ENCODE data around the gene INPP5D. TPM values are rescaled to one million over a fixed set of nuclear protein-coding genes. Genes with fewer than 3 reads are reported as not detected.
"Not testable (repeated sequence)": the region's sequence is repeated elsewhere in the genome, so short reads cannot be mapped to it uniquely, and the experiment has no call there.

Gene INPP5D
- total RNA-seq: 4.6 TPM
- long read RNA-seq, full-length matches to known transcripts: 2 of 5 reads
- long read RNA-seq, partial matches to known transcripts: 3 of 5 reads
- long read RNA-seq, other reads (novel, unspliced or antisense): 0 of 5 reads

- ATAC-seq (ENCODE audit: poor library complexity): peak; percentile 59
- DNase-seq: peak; percentile 71
- intact Hi-C loops (cut with DNase I): no loop called here
These were observed at the start of gene INPP5D for GRCh38 chr2:233059797-233060500. INPP5D (plus strand) TSS chr2:233060342; CDS start chr2:233060479, 137 bp downstream.

DNA sequence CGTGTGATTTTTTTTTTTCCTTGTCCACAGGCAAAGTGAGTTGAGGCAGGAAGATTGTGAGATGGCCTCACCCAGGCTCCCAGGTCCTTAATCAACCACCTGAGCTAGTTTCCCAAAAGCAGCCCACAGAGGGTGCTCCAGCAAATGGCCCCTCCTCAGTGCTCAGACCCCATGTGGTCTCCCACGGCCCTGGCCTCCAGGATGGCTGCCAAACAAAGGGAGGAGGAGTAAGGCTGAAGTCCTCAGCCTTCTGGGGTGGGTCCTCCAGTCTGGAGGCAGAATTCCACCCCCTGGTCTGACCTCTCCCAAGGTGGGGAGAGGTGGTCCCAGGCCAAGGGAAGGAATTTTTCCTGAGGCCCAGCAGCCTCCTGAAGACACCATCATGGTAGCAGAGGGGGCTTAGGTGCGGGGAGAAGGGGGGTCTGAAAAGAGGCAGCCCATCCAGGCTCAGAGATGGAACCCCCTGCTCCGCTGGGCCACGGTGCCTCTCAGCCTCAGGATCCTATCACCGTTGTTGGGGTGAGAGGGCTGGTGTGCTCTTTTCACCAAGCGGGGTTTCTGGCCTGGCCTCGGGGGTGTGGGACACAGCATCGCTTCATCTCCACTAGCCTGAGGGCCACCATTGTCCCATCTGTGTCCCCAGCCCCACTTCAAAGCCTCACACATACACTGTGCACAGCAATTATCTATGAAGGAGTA, 49.4 kb upstream of the INPP5D start:
- intact Hi-C loops (cut with DNase I): no loop called here
- no peak for DNase-seq
- no peak for ATAC-seq (ENCODE audit: poor library complexity)

DNA sequence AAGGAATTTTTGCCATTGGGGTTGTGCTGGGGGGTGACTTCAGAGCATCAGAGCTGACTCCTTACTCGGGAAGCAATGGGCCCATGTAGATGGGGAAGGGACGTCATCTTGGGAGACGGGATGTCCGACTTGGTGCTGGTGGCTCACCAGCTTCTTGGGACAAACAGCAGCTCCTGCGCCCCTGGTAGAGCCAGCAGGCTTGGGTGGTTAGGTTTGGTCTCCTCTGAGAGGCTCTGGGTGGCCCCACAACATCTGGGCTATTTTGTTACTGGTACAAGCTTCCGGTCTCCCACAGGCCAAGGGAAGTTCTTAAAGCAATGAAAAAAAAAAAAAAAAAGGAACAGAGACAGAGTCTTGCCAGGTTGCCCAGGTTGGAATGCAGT, 48.9 kb upstream of the INPP5D start:
- DNase-seq (no peak), ATAC-seq (ENCODE audit: poor library complexity) (no peak)
- intact Hi-C loops (cut with DNase I): no loop called here

GRCh38 chr2:233011702-233012131, 48.4 kb upstream of the INPP5D start:
- intact Hi-C loops (cut with DNase I): no loop called here
- ATAC-seq (ENCODE audit: poor library complexity): no peak

DNA sequence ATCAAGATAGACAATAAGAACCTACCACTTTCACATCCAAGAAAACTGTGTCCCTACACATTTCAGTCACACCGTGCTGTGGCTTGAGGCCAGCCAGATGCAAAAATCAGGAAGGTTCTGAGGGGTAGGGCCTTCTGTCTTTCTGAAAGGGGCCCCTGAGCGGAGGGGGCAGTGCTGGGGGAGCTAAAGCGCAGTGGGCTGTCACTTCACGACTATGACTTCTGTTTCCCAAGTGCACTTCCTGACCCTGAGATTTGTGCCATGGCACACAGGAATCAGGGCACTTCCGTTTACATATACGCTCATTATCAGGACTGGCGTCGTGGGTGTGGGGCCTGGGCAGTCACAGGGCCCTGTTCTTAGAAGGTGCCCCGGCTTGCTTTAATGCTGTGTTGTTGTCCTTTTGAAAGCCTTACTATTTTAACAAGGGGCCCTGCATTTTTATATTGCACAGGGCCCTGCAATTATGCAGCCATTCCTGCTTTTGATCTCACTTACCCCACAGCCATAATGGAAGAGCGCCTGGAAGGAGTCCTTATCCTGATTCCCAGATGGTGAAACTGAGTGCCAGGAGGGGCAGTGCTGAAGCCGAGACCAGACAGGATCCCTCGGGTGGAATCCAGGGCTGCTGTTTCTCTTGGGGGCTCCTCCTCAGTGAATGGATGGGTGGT, 47.7 kb upstream of the INPP5D start:
- ATAC-seq (ENCODE audit: poor library complexity): no peak
- DNase-seq: no peak
- intact Hi-C loops (cut with DNase I): no loop called here

More at GRCh38 chr2:233011702-233012131, 48.4 kb upstream of the INPP5D start:
- DNase-seq: no peak

GRCh38 chr2:233013027-233013461, 47.1 kb upstream of the INPP5D start, which contains the start of gene NGEF:
NGEF (minus strand) TSS chr2:233013256; CDS start chr2:232974890, 38,366 bp downstream.
- ATAC-seq (ENCODE audit: poor library complexity): peak; percentile 25
- DNase-seq: no peak
- intact Hi-C loops (cut with DNase I): no loop called here

DNA sequence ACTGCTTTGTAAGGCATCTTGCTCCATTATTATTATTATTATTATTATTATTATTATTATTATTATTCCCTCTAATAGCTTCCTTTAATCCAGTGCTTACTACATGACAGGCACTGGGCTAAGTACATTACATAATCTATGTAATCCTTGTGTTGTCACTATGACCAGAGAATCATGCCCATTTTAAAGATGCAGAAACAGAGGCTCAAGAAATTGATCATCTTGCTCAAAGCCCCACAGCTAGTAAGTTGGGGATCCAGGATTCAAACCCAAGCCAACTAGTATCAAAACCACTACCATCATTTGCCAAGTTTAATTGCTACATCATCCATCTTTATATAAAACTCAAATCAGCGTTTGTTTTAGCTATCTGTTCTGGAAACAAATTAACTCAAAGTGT, 46.5 kb upstream of the INPP5D start:
- DNase-seq (no peak), ATAC-seq (ENCODE audit: poor library complexity) (no peak)
- intact Hi-C loops (cut with DNase I): no loop called here

DNA sequence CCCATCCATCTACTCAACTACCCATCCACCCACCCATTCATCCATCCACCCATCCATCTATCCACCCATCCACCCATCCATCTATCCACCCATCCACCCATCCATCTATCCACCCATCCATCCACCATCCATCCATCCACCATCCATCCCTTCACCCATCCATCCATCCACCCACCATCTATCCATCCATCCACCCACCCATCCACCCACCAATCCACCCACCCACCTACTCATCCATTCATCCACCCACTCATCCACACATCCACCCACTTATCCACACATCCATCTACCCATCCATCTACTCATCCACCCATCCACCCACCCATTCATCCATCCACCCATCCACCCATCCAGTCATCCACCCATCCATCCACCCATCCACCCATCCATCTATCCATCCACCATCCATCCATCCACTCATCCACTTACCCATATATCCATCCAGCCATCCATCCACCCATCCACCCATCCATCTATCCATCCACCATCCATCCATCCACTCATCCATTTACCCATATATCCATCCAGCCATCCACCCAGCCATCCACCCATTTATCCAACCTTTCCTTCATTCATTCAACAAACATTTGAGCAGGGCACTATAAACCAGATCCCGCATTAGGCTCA, 45.0 kb upstream of the INPP5D start:
- DNase-seq: no peak
- intact Hi-C loops (cut with DNase I): no loop called here
- no peak for ATAC-seq (ENCODE audit: poor library complexity)

- DNase-seq (no peak), ATAC-seq (ENCODE audit: poor library complexity) (no peak)
- intact Hi-C loops (cut with DNase I): no loop called here
These were observed 42.2 kb upstream of the INPP5D start for GRCh38 chr2:233017947-233018346.

DNA sequence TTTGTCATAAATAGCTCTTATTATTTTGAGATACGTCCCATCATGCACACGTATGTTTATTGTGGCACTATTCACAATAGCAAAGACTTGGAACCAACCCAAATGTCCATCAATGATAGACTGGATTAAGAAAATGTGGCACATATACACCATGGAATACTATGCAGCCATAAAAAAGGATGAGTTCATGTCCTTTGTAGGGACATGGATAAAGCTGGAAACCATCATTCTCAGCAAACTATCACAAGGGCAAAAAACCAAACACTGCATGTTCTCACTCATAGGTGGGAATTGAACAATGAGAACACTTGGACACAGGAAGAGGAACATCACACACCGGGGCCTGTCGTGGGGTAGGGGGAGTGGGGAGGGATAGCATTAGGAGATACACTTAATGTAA, 40.5 kb upstream of the INPP5D start:
- intact Hi-C loops (cut with DNase I); ATAC-seq (ENCODE audit: poor library complexity); DNase-seq: not testable (repeated sequence)

DNA sequence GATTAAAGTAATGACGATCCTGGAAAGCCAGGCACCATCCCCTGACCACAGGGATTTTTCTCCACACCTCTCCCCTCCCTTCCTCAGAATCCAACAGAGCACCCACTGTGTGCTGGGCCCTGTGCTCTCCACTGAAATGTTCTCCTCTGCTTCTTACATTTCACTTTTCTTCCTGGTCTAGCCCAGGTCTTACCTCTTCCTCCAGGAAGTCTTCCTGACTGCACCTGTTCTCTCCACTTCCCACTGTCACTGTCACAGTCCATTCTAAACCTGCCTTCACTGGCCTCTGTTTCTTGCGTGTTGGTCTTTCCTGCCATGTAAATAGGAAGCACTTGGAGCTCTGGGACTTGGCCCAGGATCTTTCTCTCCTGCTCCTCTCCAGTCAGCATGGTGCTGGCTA, 39.7 kb upstream of the INPP5D start:
- no peak for ATAC-seq (ENCODE audit: poor library complexity)
- intact Hi-C loops (cut with DNase I): no loop called here
- DNase-seq: no peak

- ATAC-seq (ENCODE audit: poor library complexity) (no peak), DNase-seq (no peak)
- intact Hi-C loops (cut with DNase I): no loop called here
These were observed 38.4 kb upstream of the INPP5D start for GRCh38 chr2:233021771-233022170.

GRCh38 chr2:233022561-233022960, 37.6 kb upstream of the INPP5D start:
- DNase-seq: no peak
- intact Hi-C loops (cut with DNase I): no loop called here
- ATAC-seq (ENCODE audit: poor library complexity): no peak

DNA sequence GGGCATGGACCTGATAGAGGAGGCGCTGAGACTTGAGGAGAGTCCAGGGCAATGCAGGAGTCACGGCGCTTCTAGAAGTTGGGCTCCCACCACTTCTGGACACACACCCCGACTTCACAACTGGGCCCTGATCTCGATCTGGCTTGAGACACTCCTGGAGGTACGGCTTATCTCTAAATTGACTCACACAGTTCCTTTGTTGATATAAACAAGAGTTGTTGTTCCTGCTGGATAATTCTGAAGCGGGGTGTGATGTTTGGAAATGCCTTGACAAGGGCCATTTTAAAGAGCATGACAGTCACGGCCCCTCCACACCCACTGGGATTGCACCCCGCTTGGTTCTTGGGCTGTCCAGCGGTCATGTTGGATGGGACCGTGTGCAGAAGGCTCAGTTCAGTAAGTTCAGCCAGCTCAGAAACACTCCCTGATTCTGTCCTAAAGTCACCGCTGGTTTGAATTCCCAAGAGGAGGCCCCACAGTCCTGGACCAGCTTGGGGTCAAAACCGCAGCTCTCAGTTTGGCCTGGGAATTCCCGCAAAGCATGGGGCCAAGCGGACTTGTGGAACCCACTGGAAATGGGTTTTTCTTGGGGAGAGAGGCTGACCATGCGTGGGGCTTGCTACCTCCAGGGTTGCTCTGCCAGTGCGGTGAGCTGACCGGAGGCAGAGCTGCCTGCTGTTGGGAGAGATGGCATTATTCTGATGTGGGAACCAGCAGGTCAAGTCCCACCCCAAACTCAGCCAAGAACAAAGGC, 37.0 kb upstream of the INPP5D start:
- DNase-seq (no peak), ATAC-seq (ENCODE audit: poor library complexity) (no peak)
- intact Hi-C loops (cut with DNase I): no loop called here

- no peak for ATAC-seq (ENCODE audit: poor library complexity)
- DNase-seq: no peak
- intact Hi-C loops (cut with DNase I): no loop called here
These were observed 36.3 kb upstream of the INPP5D start for GRCh38 chr2:233023761-233024410.

- DNase-seq (no peak), ATAC-seq (ENCODE audit: poor library complexity) (no peak)
- intact Hi-C loops (cut with DNase I): no loop called here
These were observed 34.4 kb upstream of the INPP5D start for GRCh38 chr2:233025706-233026105.

DNA sequence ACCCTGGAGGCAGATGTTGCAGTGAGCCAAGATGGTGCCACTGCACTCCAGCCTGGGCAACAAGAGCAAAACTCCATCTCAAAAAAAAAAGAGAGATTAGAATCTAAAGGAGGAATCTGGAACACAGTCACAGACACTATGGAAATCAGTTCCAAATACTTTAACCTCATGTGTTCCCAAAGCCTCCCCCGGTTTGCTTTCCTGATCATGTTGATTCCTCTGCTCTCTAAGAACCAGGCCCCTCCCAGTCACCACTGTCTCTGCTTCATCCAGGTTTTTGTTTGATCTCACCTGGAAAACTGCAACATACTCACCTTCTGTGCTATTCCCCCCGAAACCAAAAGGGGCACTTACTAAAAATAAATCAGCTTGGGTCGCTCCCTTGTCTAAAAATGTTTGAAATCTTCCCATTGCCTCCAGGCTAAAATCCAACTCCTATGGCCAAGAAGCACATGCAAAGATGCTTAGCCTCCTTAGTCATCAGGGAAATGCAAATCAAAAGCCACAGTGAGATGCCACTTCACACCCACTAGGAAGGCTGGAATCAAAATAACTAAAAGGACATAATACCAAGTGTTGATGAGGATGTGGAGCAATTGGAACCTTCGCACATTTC, 33.8 kb upstream of the INPP5D start:
- ATAC-seq (ENCODE audit: poor library complexity): no peak
- intact Hi-C loops (cut with DNase I): no loop called here
- DNase-seq: no peak

Data from Right ventricle myocardium superior (tissue), 1 donor.